Measurements from ENCODE around the gene ABLIM2.
"Not testable (repeated sequence)": the region's sequence is repeated elsewhere in the genome, so short reads cannot be mapped to it uniquely, and the experiment has no call there.

The ABLIM2 gene

GRCh38 chr4:7924163-7924562 is 234.4 kb downstream of the ABLIM2 start:
- no peak for DNase-seq

DNA sequence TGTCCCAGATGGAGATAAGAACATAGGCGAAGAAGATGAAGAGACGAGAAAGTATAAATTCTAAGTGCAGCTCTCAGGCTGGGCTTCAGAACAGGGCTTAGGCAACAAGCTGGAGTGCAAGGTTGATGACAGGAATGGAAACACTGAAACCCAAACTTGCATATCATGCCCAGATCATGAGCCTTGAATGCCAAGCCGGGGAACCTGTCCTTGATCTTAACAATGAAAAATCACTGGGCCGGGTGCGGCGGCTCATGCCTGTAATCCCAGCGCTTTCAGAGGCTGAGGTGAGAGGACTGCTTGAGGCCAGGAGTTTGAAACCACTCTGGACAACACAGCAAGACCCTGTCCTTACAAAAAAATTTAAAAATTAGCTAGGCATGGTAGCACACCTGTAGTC is 236.1 kb downstream of the ABLIM2 start:
- no peak for DNase-seq

DNA sequence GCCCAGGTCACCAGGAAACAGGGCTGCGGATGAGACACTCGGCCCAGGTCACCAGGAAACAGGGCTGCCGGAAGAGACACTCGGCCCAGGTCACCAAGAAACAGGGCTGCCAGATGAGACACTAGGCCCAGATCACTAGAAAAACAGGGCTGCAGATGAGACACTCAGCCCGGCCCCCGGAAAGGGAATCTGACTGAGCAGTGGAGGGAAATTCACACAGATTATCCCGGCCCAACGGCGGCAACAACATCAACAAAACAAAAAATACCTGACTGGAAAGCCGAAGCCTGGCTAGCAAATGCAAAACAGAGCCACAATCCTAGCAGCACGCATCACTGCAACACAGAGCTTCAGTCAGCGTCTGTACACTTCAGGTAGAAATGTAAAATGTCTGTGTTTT is 239.6 kb downstream of the ABLIM2 start:
- DNase-seq: no peak

- DNase-seq: not testable (repeated sequence)
Measured at GRCh38 chr4:7918187-7918586, 240.4 kb downstream of the ABLIM2 start.

- DNase-seq: no peak
Measured at GRCh38 chr4:7917669-7918068, 240.9 kb downstream of the ABLIM2 start.

DNA sequence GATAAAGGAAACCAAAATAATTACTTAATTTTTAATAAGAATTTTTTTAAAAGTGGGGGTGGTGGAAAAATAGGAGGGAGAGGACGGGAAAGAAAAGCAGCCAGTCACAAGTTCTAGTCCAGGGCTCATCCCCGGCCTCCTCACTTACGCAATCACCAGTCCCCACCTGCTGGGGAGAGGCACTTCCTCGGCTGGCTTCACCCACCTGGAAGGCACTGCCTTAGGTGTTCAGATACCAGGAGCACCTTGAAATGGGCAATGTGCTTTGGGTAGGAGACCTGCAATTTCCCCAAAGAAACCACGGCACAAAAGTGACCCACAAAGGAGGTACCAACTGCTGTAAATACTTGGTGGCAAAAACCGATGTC is 242.8 kb downstream of the ABLIM2 start:
- DNase-seq: no peak
